Esophagus squamous epithelium (tissue), 4 donors: ENCODE data around the gene C19orf67.

Source experiments
- CTCF ChIP-seq, 6 experiments: fragments of 450-650 bp in 4 of 6; fragments of 200-600 bp in 2 of 6; sonication (generic) in 2 of 6; IDR thresholded peaks; one replicate each; pipeline ENCODE4 v1.5.1; 2016 to 2019; ENCODE audit warnings: antibody characterized with exemption in 6 of 6, mild to moderate bottlenecking in 4 of 6, moderate library complexity in 4 of 6
- POLR2A ChIP-seq, 4 donors: fragments of 450-650 bp; IDR thresholded peaks; one replicate each; pipeline ENCODE4 v1.6.1; 2017; ENCODE audit warnings: antibody characterized with exemption in 4 of 4, mild to moderate bottlenecking in 4 of 4, moderate library complexity in 3 of 4

- no peak for TF ChIP-seq CTCF (IDR thresholded peaks at IDR 0.05)
- TF ChIP-seq POLR2A (IDR thresholded peaks at IDR 0.05): no peak
Measured at GRCh38 chr19:14072535-14073260, 12.9 kb downstream of the C19orf67 start, which contains the start of gene MISP3.
